Posterior vena cava (tissue), 2 donors: ENCODE results near the gene PRF1. TPM values are rescaled to one million over a fixed set of nuclear protein-coding genes. Genes with fewer than 3 reads are reported as not detected.
"Not testable (repeated sequence)": the region's sequence is repeated elsewhere in the genome, so short reads cannot be mapped to it uniquely, and the experiment has no call there.

ENCODE experiments used
- DNase-seq: peaks from one replicate; pipeline ENCODE4 v3.0.0-alpha.2; 2020; ENCODE audit warnings: low spot score
- intact Hi-C, 2 donors: fragments of 100-400 bp; cut with DNase I; formaldehyde crosslinking; loops; one replicate each; pipeline versions ENCODE4 v1.14.1 to v1.14.2; 2022 to 2023
- total RNA-seq, 2 donors: library from RNA; stranded (reverse); fragmentation: NEBNext Ultra II Directional; extraction: Animal tissue kit (Norgen Biotek cat#: 25700); gene quantifications; one replicate each; pipeline ENCODE4 v1.2.1, GENCODE V29; 2021
- donor health status: DM: yes; HTN: yes; CAD: no.
- donor health status: DM: yes; HTN: yes; CAD: no.

The PRF1 gene
- total RNA-seq, 2 donors from 2014 or later = 4.6 to 5.2 TPM

GRCh38 chr10:70584366-70584765 lies 18.2 kb downstream of the PRF1 start:
- intact Hi-C loops = no loop called here
- peak; percentile 48 for DNase-seq

- DNase-seq = peak; percentile 41
- intact Hi-C loops = no loop called here
These were observed 18.9 kb downstream of the PRF1 start for GRCh38 chr10:70583669-70584037.

DNA sequence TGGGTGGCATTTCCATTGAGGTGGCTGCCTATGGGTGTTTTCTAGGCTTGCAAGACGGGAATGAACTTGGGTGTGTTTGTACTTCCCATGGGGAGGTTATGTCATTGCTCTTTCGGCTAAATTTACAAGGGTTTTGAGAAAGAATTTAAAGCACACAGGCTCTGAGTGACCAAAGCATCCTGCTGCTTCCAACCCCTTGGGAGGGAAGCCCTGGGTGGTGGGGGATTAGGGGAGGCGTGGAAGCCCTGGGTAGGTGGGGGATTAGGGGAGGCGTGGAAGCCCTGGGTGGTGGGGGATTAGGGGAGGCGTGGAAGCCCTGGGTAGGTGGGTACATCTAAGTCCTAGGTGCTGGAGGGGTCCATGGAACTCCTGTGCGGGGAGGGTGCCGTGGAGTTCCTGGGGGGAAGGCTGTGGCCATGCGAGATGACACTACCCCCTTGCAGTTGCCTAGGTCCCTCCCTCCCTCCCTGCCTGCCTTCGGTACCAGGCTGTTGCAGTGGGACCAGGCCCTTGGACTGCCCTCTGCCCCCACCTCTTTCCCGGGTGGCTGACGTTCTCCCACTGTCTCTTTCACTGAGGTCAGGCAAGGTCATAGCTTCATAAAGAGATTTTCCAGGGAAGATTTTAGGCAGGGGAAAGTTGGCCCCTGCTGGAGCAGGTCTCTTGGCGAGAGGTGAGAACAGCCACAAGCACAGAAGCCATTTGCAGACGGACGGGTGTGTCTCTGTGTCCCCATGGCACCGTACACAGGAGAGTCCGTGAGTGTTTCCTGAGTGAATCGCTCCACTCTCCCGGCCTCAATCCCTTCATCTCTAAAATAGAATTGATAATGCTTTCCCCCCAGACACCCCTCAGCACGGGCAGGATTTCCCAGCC lies 19.5 kb downstream of the PRF1 start:
- intact Hi-C loops = no loop called here
- peak; percentile 57 for DNase-seq

DNA sequence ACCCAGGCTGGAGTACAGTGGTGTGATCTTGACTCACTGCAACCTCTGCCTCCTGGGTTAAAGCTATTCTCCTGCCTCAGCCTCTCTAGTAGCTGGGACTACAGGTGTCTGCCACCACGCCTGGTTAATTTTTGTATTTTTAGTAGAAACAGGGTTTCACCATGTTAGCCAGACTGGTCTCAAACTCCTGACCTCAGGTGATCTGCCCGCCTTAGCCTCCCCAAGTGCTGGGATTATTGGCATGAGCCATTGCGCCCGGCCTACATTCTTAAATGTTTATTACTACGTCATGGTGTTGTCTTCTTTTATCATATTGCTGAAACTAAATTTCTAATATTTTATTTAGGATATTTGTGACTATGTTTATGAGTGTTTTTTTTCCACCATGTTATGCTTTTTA lies 21.4 kb downstream of the PRF1 start:
- peak; percentile 67 for DNase-seq
- intact Hi-C loops = not testable (repeated sequence)

DNA sequence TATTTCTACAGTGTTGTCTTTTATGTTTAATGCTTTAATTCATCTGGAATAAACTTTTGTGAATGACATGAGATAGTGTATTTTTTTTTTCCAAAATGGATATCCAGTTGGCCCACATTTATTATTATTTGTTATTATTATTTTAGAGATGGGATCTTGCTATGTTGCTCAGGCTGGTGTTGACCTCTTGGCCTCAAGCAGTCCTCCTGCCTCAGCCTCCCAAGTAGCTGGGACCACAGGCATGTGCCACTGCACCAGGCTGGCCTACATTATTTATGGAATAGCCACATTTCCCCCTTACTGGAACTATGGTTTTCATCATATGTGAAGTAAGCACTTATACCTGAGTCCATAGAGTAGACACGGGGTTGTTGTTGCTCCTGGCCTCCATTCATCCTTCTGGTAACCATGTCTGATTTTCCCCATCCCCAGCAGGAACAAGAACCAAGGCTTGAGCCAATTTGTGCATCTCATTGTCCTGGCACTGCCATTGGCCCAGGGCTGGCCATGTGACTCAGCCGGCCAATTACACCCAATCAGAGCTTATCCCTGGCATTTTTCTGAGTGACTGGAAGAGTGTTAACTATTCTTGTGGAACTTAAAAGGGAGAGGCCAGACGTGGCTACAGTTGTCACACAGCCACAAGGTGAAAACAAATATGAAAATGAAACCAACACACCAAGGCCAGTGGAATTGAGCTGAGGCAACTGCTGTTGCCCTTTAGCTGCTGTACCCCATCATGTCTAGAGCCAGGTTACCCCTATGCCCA lies 23.1 kb downstream of the PRF1 start:
- intact Hi-C loops = no loop called here
- no peak for DNase-seq

DNA sequence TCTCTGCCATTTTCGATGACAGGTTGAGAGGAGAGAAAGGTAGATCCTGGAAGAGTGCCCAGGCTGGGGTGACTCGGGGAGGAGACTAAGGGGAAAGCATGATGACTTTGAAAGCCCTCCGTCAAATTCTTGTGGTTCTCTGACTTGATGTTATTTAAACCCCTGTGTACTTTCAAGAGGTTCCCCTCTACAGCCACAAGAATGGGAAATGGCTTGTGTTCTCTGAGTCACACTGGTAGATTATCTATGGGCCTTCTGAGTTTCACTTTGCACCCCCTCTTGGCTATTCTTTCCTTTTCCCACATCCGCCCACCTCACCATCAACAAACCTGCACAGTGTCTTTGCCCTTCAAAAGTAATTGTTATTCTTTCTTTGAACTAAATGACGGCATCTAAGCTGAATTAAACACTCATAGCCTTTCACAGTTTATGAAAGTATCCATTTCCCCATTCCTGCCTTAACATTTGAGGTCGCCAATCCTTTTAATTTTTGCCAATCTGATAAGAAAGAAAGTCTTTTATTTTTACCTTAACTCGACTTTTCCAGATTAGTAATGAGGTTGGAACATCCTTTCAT lies 24.1 kb downstream of the PRF1 start:
- DNase-seq = no peak
- intact Hi-C loops = no loop called here

GRCh38 chr10:70576803-70577517 lies 25.6 kb downstream of the PRF1 start:
- no peak for DNase-seq
- intact Hi-C loops = no loop called here

- DNase-seq = peak; percentile 62
- intact Hi-C loops = no loop called here
These were observed 26.4 kb downstream of the PRF1 start for GRCh38 chr10:70575874-70576802.

GRCh38 chr10:70575486-70575873 lies 27.1 kb downstream of the PRF1 start:
- intact Hi-C loops = no loop called here
- DNase-seq = no peak

- DNase-seq = no peak
- intact Hi-C loops = no loop called here
These were observed 28.7 kb downstream of the PRF1 start for GRCh38 chr10:70573599-70574506.

DNA sequence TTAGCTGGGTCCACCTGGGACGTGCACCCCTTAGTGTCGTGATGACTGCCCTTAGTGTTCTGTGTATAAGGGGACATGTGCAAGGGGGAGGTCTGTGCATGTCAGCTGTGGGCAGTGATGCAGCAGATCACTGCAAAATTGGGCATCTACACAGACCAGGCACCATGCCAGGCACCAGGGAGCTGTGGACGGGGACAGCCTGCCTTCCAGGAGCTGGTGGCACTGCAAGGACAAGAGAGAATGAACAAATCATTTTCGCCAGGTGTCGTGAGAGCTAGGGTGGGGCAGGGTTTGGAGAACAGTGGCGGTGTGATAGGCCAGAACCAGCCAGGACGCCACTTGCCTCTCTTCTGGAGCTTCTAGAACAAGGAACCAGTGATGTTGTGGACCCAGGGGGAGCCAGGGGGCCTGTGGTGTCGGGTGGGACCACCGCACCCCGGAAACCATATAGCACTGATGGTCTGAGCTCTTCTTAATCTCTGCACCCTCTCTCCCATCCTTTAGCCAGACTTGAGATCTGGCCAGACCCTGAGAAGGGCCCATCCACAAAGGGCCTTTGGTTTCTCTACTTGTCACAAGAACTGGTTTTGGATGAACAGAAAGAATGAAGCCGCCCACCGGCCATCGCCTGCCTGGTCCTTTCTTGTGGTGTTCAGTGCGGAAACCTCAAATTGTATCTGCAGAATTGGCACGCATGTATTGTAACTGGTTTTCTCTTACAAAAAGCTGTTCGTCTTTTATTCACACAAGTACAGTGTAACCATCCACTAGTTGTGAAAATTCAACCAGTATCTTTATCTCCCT lies 30.7 kb downstream of the PRF1 start:
- DNase-seq = no peak

GRCh38 chr10:70571236-70571635 lies 31.3 kb downstream of the PRF1 start:
- intact Hi-C loops = no loop called here
- no peak for DNase-seq

More for the DNA sequence above, 30.7 kb downstream of the PRF1 start:
- intact Hi-C loops = no loop called here

DNA sequence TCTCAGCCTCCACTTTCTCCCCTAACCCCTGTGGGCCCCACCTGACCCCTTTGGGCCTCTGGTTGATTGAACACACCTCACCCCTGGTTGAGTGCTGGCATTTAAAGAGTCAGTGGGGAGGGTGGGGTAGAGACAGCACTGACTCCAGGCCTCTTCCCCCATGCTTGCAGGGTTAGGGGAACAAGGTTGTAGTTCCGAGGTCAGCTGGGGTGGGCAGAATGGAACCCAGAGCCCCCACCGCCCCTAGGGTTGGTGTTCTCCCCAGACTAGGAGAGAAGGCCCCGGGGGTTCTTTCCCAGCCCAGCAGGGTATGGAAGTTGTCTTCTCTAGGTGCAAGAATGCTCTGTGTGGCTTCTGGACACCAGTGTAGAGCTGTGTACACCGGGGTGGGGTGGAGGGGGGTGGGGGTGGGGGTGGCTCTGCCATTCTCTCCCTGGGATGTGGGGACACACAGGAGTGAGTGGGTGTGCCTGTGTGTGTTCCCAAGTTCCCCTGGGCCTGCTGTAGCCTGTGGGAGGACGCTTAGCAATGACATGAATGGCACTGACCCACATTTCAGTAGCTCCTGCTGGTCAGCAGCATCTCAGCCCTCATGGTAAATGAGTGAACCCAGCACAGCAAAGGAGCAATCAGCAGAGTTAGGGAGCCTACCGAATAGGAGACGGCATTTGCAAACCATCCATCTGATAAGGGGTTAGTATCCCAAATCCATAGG lies 33.6 kb downstream of the PRF1 start:
- intact Hi-C loops = loop anchor here in 1 of 2 donors (5.0 kb wide), 1 partner anchor 98 kb away; no protein-coding TSS in a partner anchor
- DNase-seq = no peak

- intact Hi-C loops = loop anchor here in 1 of 2 donors (5.0 kb wide), 1 partner anchor 99 kb away; no protein-coding TSS in a partner anchor
- DNase-seq = no peak
These were observed 34.4 kb downstream of the PRF1 start for GRCh38 chr10:70568113-70568512.

DNA sequence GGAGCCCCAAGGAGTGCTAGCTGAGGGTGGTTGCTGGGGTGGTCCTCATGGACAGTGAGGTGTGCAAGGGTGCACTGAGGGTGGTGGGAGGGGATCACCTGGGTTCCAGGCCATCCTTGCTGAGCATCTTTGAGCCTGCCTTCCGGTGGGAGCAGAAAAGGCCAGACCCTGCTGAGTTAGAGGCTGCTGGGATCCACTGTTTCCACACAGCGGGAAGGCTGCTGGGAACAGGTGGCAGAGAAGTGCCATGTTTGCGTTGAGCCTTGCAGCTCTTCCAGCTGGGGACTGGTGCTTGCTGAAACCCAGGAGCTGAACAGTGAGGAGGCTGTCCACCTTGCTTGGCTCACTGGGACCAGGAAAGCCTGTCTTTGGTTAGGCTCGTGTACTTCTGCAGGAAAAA lies 34.9 kb downstream of the PRF1 start:
- intact Hi-C loops = loop anchor here in 1 of 2 donors (5.0 kb wide), 1 partner anchor 100 kb away; no protein-coding TSS in a partner anchor
- DNase-seq = no peak
